Measurements from ENCODE around the gene PDE4D.

- TF ChIP-seq CTCF (IDR thresholded peaks at IDR 0.05) (no peak), POLR2A (IDR thresholded peaks at IDR 0.05) (no peak)
Measured at GRCh38 chr5:59287884-59288283, 605.6 kb downstream of the PDE4D start.

Measured in right lobe of liver (tissue), 4 donors.